NCI-H226 (cell line): Measurements from ENCODE around the gene TJAP1.

Source experiments
- DNase-seq: peaks from one replicate; pipeline ENCODE4 v3.0.0-alpha.2; 2015

Gene TJAP1

GRCh38 chr6:43477235-43478007 lies at the start of gene TJAP1:
TJAP1 (plus strand) TSS chr6:43477570; CDS start chr6:43499002, 21,432 bp downstream.
- DNase-seq: peak; percentile 89

DNA sequence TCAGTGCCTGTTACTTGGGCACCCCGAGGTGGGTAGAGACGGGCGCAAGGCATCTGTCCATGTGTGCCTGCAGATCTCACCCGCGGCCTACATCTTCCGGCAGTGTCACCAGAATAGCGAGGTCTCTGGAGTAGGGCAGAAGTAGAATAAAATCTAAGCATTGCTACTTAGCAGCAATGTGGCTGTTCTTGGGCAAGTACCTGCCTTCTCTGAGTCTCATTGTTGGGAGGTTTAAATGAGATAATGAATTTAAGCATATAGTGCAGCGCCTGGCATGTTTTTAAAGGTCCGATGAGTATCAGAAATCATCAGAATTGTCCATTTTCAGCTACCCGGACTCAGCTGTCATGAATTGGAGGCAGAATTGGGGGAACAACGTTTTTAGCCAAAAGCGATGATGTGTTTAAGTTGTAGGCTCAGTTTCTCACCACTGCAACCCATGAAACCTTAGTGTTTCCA lies 49.2 kb upstream of the TJAP1 start:
- DNase-seq: no peak

DNA sequence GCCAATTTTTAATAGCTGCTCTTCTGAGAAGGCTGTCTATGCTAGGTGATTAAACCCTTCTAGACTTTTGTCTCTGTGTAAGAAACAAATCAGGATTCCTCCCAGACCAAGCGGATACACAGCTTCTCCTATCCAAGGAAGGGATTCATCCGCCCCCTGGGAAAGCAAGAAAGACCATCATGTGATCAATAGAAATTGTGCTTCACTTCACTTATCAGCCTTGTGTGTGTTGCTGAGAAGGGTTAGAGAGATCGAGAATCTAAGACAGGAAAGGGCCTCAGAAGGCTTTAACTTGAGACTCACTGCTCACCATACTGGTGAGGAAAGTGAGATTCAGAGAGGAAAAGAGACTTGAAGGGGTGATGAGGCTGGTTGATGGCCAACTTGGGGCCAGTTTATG lies 48.5 kb upstream of the TJAP1 start:
- no peak for DNase-seq

DNA sequence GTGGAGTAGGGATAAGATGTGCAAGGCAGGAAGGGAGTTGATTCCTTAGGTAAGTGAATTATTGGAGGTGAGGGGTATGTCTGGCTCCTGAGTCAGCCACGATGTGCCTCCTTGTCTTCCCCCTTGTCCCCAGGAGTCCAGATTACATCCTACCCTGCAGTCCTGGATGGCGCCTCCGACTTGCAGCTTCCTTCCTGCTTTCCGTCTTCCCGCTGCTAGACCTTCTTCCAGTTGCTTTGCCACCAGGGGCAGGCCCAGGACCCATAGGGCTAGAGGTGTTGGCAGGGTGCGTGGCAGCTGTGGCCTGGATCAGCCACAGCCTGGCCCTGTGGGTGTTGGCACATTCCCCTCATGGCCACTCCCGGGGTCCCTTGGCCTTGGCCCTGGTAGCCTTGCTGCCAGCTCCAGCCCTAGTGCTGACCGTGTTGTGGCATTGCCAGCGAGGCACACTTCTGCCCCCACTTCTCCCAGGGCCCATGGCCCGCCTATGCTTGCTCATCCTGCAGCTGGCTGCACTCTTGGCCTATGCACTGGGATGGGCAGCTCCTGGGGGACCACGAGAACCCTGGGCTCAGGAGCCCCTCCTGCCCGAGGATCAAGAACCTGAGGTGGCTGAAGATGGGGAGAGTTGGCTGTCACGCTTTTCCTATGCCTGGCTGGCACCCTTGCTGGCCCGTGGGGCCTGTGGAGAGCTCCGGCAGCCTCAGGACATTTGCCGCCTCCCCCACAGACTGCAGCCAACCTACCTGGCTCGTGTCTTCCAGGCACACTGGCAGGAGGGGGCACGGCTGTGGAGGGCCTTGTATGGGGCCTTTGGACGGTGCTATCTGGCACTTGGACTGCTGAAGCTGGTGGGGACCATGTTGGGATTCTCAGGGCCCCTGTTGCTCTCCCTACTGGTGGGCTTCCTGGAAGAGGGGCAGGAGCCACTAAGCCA lies 45.1 kb upstream of the TJAP1 start:
- no peak for DNase-seq

- DNase-seq: no peak
Observed at GRCh38 chr6:43433148-43433547, 44.2 kb upstream of the TJAP1 start.

DNA sequence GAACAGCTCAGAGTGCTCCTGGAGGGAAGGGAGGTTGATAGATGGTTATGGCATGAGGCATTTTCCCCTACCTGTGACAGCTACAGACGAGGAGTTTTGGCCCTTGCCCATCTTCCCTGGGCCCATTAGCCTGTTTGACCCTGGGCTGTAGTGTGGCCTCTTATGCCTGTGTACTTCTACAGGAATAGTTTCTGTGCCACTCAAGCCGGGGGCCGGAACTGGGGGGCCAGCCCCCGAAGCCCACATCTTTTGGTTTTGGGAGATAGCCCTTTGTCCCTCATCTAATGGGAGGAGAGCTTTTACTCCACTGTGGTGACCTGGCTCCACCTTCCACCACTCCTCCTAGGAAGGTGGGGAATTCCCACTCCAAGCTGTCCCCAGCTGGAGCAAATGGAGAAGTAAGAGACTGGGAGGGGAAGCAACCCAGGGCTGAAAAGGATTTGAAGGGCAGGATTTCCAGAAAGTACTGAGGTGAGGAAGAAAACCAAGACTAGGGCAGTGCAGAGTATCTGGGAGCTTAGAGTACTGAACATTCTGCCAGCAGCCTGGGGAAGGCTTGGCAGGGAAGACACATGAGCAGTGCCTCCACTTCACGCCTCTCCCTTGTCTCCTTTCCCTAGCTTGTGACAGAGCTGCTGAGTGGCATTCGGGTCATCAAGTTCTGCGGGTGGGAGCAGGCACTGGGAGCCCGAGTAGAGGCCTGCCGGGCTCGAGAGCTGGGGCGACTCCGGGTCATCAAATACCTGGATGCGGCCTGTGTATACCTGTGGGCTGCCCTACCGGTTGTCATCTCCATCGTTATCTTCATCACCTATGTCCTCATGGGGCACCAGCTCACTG lies 43.1 kb upstream of the TJAP1 start:
- DNase-seq: no peak

DNA sequence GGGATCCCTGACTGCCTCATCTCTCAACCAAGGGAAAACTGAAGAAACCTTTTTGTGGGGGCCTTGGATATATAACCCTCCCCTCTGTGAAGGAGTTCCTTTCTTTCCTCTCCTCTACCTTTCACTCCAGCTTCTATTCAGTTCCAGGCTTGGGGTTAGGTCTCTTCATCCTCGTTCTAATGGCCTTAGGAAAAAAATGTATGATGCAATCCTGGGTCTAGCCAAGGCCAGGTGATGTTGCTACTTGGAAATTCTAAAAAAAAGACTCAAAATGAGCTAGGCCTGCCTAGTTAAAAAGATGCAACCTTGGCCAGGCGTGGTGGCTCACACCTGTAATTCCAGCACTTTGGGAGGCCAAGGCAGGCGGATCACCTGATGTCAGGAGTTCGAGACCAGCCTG lies 42.4 kb upstream of the TJAP1 start:
- DNase-seq: no peak

DNA sequence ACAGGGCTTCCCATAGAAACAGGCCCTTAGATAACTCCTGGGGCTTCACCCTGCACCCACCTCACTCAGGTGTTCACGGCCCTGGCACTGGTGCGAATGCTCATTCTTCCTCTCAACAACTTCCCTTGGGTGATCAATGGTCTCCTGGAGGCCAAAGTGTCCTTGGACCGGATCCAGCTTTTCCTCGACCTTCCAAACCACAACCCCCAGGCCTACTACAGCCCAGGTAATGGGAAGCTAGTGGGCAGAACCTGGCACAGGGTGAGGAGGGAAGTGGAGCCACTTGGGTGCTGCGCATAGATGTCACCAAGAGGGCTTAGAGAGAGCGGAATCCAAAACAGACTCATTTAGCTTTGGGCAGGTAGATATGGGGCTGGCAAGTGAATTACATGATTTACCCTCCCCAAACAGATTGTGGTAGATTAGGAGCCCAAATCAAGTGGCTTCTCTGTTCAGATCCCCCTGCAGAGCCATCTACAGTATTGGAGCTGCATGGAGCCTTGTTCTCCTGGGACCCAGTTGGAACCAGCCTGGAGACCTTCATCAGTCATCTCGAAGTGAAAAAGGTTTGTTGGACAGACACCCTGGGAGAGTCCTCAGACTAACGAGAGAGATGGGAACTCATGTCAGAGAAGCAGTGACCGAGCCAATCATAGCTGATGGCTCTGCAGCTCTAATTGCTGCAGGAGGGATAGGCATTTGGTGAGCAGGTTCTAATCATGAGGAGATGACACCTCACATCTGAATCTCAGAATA lies 41.5 kb upstream of the TJAP1 start:
- no peak for DNase-seq

GRCh38 chr6:43436577-43437282 lies 40.6 kb upstream of the TJAP1 start:
- DNase-seq: peak; percentile 80

DNA sequence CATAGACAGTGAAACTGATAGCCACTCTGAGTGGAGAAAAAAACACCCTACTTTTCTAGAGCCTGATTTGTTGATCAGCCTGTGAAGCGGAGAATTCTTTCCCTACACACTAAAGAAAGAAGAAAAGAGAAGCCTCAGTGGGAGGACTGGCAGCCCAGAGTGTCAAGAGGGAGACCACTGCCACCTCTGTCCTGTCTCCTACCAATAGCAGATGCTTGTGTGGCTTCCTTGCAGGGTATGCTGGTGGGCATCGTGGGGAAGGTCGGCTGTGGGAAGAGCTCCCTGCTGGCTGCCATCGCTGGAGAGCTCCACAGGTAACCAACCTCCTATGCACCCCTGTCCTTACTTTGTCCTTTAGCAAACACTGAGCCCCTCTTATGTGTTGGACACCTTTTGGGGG lies 39.7 kb upstream of the TJAP1 start:
- DNase-seq: no peak

GRCh38 chr6:43442935-43443334 lies 34.4 kb upstream of the TJAP1 start:
- no peak for DNase-seq

- DNase-seq: no peak
Observed at GRCh38 chr6:43444036-43444435, 33.3 kb upstream of the TJAP1 start.

DNA sequence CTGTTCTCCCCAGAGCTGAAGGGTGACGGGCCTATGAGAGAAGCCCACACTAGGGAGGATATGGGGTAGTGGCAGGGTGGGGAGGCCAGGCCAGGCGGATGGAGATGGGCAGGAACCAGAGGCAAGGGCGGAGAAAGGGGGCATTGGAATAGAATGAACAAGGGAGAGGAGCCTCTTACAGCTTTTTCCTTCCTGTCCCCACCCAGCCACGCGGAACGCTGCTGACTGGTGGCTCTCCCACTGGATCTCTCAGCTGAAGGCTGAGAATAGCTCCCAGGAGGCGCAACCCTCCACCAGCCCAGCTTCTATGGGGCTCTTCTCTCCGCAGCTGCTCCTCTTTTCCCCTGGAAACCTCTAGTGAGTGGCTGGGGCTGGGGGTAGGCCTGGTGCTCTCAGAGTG lies 32.8 kb upstream of the TJAP1 start:
- no peak for DNase-seq

GRCh38 chr6:43445576-43445975 lies 31.8 kb upstream of the TJAP1 start:
- DNase-seq: no peak

DNA sequence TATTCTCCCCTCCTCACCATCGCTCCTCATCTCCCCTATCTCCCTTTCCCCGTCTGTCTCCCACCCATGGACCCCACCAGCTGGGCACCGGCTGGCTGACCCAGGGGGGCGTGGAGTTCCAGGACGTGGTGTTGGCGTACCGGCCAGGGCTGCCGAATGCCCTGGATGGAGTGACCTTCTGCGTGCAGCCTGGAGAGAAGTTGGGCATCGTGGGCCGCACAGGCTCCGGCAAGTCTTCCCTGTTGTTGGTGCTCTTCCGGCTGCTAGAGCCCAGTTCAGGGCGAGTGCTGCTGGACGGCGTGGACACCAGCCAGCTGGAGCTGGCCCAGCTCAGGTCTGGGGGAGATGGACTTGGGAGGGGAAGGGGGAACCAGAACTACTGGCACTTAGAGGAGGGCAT lies 29.8 kb upstream of the TJAP1 start:
- DNase-seq: no peak

- no peak for DNase-seq
Observed at GRCh38 chr6:43448916-43449315, 28.5 kb upstream of the TJAP1 start.

GRCh38 chr6:43450699-43451131 lies 26.7 kb upstream of the TJAP1 start:
- DNase-seq: no peak

DNA sequence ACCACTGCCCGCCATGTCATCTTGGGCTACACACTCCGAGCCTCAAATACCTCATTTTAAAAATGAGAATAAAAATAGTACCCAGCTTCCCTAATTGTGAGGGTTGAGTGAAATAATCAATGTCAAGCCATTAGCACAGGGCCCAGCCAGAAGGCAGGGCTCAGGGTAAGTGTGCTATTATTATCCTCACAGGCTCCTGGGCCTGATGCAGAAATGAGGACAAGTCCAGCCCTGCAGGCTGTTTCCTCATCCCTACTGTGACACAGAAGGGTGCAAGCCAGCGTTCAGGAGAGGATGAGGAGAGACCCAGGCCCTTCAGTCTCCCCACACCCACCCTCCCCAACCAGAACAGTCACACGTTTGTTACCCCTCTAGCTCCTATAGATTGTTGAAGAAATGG lies 26.0 kb upstream of the TJAP1 start:
- no peak for DNase-seq

GRCh38 chr6:43451939-43452338 lies 25.4 kb upstream of the TJAP1 start:
- no peak for DNase-seq

DNA sequence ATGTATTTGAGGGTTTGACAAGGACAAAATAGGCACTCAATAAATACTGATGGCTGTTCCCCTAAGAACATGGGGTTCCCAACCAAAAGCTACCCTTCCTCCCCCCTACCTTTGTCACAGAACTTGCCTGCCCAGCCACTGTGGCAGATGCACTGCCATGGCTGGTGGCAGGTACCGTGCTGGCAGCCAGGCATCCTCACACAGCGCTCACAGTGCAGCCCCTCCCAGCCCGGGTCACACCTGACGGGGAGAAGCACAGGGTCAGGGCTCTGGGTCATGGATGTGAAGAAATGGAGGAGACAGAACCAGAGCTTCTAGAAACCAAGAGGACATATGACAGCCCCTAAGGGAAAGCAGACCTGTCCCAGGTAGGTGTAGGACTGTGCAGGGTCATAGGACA lies 24.5 kb upstream of the TJAP1 start:
- no peak for DNase-seq

- no peak for DNase-seq
Observed at GRCh38 chr6:43453831-43454230, 23.5 kb upstream of the TJAP1 start.

- no peak for DNase-seq
Observed at GRCh38 chr6:43454290-43454695, 23.1 kb upstream of the TJAP1 start.
